ENCODE measurements around the gene SNED1. TPM values are rescaled to one million over a fixed set of nuclear protein-coding genes. Genes with fewer than 3 reads are reported as not detected.

Gene SNED1
- total RNA-seq, 1 donor from 2014 or later = 25.2 TPM

DNA sequence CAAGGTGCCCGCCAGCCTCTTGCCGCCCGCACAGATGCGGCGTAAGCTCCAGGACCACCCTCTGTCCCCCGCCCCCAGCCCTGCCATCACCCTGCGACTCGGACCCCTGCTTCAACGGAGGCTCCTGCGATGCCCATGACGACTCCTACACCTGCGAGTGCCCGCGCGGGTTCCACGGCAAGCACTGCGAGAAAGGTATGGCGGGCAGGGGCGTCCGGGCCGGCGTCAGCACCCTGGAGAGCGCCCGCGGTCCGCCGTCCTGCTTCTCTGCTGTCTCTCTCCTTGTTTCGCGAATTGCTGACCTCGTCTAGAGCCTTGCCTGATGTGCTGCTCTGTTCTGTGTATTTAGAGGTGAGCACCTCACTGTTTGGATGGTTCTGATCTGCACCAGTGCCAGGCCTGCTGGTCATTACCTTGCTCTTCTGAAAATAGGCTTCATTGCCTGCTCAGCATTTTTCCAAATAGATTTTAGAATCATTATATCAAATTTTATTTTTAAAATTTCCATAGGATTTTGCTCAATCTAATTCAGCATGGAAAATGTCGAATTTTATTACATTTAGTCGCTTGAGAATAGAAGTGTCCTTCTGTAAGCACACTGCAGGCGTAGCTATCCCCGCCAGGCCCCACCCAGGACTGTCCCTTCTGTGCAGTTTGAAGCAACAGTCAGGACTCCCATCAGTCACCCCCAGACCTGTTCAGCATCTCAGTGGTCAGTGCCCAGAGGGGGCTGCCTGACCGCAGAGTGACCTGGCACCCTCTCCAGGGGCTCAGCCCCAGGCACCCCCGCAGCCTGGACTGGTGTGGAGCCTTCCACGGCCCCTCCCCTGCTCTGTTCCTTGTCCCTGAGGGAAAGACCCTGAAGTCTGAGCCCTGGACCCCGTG, 51.6 kb downstream of the SNED1 start:
- peak; percentile 19 for DNase-seq

DNA sequence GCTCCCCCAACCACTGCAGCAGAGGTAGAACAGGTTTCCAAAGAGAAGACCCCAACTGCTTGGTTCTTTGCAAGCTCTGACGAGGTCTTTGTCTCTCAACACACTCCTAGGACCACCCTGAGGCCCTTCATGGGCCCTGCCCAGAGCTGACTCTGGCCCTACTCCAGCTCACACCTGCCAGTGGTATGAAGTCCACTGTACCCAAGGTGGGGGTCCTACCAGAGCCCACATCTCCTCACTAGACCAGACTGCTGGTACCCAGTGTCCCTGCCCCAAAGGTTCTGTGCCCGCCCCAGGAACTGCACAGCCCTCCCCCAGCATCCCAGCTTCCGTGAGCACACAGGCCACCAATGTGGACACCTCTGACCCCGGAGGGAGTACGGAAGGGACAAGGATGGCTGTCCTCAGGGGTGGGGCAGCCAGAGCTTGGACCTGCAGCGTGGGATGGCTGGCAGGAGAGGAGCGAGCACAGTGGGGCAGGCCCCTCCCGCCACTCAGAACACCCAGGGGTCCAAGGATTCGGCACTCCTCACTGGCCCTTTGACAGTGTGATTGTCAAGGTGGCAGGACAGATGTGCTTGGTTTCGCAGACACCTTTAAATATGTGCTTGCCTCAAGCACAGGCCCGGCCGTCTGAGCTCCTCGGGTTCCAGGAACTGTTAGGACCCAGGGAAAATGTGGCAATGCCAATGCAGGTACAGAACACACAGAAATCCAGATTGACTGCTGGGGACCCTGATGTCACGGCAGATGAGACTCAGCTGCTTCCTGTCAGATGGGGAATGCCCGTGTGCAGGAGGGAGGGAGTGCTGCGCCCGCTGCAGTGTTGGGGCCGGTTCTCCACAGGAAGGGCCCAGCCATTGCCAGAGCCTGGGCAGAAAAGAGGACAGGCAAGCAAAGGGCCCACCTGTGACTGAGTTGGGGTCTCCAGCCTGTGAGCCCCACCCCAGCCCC, 52.5 kb downstream of the SNED1 start:
- DNase-seq = no peak

DNA sequence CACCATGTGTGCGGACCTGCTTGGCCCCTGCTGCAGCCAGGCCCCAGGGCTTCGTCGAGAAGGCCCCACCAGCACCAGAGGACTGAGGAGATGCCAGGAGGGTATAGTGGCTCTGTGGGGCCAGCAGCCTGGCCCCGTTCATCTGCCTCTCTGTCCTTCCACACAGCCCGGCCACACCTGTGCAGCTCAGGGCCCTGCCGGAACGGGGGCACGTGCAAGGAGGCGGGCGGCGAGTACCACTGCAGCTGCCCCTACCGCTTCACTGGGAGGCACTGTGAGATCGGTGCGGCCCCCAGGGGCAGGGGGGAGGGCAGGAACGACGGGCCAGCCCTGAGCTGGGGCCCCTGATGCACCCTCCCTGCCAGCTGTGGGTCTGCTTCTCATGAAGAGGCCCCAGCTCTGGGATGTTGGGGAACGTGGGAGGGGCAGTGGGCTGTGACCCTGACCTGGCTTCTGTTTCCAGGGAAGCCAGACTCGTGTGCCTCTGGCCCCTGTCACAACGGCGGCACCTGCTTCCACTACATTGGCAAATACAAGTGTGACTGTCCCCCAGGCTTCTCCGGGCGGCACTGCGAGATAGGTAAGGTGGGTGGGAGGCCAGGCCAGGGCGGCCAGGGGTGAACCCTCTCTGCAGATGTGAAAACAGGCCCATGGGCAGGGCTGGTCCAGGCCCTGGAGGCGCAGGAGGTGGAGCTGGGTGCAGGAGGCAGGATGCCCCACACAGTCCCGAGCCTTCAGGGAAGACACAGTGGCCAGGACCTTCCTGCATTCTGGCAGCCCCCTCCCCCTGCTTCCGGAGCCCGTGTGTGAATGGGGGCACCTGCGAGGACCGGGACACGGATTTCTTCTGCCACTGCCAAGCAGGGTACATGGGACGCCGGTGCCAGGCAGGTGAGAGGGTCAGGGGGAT, 53.4 kb downstream of the SNED1 start:
- DNase-seq = no peak

DNA sequence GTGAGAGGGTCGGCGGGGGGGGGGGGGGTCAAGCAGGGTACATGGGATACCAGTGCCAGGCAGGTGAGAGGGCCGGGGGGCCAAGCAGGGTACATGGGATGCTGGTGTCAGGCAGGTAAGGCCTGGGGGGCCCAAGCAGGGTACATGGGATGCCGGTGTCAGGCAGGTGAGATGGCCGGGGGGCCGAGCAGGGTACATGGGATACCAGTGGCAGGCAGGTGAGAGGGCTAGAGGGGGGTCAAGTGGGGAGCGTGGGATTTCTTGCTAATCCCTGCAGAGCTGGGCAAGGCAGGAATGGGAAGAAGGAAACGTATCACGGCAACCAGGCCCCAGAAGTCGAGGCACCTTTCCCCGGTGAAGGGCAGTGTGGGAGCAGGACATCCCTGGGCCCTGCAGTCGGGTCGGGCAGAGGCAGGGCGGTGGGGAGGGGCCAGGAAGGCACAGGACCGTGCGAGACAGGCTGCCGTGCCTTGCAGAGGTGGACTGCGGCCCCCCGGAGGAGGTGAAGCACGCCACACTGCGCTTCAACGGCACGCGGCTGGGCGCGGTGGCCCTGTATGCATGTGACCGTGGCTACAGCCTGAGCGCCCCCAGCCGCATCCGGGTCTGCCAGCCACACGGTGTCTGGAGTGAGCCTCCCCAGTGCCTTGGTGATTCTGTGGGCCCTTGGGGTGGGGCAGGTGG, 54.4 kb downstream of the SNED1 start:
- no peak for DNase-seq

DNA sequence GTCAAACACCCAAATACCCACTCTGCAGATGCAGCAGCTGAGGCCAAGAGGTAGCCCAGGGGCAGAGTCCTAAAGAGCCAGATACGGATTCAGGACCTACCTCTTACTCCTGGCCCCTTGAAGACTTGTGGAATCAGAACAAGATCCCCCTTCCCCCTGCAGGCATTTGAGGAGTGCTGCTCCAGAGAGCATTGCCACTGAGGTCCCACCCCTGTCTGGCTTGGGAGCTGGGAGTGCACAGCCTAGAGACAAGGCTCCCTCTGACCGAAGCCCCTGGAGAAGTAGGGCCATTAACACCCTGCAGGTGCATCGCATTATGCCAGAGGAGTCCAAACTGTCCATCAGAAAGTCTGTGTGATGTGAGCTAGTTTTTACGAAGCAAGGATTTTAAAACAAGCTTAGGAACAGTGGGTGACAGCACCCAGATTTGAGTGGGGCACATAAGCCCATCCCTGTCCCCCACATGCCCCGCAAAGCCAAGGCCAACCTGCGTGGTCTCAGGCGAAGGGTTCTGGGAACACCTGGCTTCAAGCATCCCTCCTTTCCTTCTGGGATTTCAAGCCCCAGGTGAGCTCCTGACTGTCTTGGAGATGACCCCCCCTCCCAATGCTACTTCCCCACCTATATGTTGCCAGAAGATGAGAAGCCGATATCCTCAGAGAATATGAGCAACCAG, 55.3 kb downstream of the SNED1 start:
- no peak for DNase-seq

DNA sequence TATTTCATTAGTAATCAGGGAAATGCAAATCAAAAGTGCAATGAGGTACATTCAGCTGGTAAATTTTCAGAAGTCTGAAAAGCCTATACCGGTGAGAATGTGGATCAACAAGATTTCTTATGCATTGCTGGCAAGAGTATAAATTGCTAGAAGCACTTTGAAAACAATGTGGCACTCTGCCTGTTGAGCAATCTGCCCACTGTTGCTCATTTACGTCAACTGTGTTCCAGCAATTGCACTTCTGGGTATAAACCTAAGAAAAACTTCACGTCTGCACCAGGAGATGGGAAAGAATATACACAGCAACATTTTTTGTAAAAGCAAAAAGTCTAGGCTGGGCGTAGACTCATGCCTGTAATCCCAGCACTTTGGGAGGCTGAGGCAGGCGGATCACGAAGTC, 62.9 kb downstream of the SNED1 start:
- no peak for DNase-seq

DNA sequence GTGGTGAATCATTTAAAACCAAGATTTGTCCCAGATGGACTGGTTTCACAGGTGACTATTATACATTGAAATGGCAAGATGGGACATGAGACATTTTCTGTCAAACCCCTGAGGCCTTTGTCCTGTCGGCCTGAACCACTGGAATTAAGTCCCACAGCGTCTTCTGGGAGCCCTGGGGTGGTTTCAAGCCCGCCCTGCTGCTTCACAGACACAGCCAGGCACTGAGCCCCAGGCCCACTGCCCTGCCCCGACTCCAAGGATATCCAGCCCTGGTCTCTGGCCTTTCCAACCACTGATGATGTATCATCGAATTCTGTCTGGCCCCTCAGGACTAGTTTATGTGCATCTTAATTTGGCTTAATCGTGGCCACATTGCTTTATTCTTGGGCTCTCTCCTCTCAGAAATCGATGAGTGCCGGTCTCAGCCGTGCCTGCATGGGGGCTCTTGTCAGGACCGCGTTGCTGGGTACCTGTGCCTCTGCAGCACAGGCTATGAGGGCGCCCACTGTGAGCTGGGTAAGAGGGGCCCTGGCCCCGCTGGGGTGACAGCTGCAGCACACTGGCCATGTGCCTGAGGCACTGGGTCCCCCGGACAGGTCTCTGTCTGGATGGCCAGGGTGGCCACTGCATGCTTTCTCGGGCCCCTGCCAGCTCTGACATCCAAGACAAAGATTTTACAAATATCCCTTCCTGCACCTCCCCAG, 64.1 kb downstream of the SNED1 start:
- DNase-seq = no peak

DNA sequence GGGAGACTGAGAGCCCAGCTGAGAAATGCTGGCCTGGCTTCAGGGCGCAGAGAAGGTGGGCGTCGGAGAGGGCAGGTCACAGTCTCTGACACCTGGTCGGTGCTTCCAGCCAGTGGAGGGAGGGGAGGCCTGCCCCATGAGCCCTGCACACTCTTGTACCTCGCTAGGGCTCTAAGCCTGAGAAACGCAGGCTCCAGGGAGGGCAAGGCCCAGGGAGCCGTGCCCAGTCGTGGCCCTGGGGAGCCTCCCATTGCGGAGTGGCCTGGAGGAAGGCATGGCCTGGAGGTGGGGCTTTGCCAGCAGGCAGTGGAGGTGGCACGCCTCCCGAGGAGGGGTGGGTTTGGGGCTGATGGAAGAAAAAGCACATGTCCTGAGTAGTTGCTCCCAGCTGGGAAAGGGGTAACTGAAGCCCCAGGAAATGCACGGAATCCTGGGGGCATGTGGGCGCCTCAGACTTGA, 64.7 kb downstream of the SNED1 start:
- DNase-seq = no peak

DNA sequence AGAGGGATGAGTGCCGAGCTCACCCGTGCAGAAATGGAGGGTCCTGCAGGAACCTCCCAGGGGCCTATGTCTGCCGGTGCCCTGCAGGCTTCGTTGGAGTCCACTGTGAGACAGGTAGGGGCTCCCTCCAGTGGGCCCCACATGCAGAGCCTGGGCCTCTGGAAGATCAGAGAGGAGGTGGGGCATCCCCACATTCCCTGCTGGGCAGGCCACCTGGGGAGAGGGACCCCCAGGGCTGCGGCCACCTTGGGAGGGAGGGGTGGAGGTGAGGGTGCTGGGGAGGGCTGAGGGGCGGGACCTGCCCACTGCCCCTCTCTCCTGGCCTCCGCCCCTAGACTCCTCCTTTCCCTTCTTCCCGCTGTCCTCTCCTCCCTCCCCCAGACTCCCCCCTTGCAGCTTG, 65.2 kb downstream of the SNED1 start:
- no peak for DNase-seq

DNA sequence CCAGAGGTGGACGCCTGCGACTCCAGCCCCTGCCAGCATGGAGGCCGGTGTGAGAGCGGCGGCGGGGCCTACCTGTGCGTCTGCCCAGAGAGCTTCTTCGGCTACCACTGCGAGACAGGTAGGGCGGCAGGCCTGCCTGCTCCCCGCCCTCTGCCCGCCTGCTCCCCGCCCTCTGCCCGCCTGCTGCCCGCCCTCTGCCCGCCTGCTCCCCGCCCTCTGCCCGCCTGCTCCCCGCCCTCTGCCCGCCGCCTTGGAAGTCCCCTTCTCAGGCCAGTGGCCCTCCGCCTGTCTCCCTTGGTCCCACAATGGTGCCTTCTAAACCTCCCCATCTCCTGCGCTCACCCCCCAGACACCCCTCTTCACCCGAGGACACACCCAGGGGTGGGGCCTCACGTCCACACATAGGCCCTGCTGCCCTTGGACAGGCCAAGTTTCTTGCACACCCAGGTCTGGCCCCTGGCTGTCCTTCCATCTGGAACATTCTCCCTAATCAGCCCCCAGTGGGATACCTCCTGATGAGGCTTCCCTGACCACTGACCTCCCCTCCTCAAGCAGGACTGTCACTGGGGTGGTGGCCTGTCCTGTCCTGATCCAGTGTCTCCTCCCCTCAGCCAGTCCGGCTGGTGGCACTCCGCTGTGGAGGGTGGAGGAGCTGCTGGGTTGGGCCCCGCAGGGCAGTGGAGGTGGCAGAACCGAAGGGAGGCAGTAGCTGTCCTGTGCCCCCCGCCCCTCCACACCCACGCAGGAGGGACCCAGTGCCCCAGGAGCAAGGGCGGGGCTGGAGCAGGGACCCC, 65.8 kb downstream of the SNED1 start:
- DNase-seq = peak; percentile 32

DNA sequence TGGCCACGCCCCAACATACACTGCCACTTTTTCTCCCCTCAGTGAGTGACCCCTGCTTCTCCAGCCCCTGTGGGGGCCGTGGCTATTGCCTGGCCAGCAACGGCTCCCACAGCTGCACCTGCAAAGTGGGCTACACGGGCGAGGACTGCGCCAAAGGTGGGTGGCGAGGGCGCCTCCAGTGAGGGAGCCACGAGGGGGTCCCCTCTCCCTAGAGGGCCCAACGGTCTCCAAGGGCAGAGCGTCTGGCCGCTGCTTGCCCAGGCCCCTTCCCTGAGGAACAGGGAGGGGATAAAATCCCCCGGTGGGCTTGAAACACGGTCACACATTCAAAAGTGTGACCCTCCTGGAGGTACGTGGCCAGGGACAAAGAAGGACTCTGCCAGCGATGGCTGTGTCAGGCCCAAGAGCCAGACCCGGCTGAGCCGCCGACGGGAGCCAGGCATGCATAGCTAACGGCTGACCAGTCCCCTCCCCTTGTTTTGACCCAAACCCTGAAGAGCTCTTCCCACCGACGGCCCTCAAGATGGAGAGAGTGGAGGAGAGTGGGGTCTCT, 66.5 kb downstream of the SNED1 start:
- no peak for DNase-seq

DNA sequence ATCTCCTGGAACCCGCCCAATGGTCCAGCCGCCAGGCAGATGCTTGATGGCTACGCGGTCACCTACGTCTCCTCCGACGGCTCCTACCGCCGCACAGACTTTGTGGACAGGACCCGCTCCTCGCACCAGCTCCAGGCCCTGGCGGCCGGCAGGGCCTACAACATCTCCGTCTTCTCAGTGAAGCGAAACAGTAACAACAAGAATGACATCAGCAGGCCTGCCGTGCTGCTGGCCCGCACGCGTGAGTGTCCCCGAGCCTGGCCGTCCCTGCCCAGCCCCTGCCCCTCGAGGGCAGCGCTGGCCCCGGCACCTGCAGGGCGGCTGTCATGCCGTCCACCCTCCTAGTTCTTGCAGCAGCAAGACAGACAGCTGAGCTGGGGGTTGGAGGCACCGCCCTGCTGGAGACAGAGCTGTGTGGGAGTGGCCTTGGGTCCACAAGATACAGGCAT, 67.0 kb downstream of the SNED1 start:
- DNase-seq = no peak

DNA sequence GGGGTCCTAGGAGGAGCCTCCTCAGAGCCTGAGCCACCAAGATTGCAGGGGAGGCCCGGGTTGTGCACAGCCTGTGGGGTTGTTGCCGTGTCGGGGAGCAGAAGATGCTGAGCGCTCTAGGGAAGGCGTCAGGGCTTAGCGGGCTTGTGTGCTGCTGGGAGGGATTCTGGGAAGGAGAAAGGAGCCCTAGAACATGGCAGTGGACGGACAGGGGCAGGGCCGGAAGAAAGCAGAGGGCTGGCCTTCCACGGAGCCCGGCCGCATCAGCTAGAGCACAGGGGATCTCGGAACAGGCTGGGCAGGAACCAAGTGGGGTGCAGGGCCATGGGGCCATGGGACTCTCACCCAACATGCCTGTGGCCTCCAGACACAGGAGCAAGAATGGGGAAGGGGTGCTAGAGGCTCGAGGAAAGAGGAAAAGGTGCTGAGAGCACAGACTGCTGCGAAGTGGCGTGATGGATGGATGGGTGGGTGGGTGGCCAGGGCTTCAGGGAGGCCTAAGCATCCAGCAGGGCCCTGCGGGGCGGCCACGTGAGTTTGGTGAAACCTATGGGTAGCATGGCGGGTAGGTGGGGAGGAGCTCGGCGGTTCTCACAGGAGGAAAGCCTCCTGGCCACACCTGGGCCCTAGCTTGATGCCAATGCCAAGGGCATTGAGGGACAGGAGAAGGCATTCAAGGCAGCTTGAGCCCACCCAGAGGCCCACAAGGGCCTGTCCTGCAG, 67.9 kb downstream of the SNED1 start:
- no peak for DNase-seq

DNA sequence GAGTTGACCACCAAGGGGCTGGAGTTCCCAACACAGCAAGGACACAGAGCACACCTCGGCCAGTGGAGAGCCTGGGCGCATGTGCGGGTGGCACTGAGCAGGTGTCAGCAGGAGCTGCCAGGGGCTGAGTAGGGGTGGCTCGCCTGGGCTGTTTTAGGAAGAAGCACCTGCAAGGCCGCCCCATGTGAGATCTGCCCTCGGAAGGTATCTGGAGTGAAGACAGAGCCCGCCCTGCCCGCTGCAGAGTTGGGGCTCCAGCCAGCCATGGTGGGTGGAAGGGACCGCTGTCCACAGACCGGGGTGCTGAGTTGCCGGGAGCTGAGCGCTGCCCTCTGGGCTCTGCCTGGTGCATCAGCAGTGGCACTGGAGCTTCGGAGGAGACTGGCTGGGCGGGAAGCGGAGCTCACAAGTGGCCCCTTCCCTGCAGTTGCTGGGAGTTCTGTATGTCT, 68.5 kb downstream of the SNED1 start:
- DNase-seq = peak; percentile 29

DNA sequence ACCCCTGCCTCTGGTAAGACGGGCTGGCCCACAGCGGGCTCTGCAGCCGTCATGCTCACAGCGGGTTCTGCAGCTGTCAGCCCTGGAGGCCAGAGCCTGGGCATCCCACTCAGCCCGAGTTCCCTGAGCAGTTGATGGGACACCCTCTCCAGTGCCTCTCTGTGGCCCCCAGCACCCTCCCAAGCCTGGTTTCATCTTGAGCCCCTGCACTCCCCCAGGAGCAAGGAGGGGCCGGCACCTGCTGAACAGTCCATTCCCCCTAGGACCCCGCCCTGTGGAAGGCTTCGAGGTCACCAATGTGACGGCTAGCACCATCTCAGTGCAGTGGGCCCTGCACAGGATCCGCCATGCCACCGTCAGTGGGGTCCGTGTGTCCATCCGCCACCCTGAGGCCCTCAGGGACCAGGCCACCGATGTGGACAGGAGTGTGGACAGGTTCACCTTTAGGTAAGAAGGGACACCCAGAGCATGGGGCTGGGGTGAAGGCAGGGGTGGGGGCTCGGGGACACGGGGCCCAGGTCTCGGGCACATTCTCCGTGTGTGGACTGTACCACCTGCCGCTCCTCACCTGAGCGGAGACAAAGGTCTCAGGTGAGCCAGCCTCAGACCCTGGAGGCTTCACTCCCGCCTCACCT, 69.2 kb downstream of the SNED1 start:
- no peak for DNase-seq

DNA sequence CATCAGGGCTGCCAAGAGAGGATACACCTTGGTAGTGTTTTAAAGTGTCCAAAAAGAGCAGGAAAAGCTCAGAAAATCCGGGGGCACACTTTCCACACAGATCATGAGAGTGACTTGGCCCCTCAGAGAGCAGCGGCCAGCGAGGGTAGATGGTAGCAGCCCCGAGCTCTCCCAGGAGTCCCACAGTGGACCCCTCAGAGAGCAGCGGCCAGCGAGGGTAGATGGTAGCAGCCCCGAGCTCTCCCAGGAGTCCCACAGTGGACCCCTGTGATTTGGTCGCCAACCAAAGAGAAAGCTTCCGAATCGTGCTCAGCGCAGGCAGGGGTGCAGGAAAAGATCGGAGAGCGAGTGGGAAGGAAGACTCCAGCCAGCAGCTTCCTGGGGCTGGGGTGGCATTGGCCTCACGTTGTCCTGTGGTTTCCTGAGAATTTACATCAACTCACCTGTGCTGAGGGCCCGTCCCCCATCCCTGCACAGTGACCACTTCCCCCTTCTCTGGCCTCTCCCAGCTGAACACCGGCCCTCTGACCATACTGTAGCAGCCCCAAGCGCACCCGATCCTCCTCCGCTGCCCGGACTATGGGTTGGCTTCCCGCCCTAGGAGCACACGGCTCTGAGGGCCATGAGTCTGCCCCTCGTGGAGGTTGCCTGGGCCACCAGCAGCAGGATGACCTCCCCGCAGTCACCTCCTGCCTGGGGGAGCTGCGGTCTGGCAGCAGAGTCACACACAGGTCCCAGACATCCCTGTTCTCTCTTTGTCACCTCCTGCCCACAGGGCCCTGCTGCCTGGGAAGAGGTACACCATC, 69.9 kb downstream of the SNED1 start:
- no peak for DNase-seq
